DMS153 treated with DMSO at 0.1 percent for 48 hours (cell line): ENCODE measurements around the gene RNF223.

ENCODE experiments used
- DNase-seq: peaks from one replicate; lab custom pipeline; 2025; ENCODE audit not compliant: unreplicated experiment; lab: John Stamatoyannopoulos, UW

The RNF223 gene

GRCh38 chr1:1073743-1074587 lies at the start of gene RNF223:
TSS of gene RNF223 (minus strand) at chr1:1074306. CDS start at chr1:1072566, 1,740 bp downstream.
- peak; percentile 46 for DNase-seq

GRCh38 chr1:1122981-1123480 lies 48.9 kb upstream of the RNF223 start:
- no peak for DNase-seq

GRCh38 chr1:1122078-1122811 lies 48.1 kb upstream of the RNF223 start:
- DNase-seq = peak; percentile 93

- no peak for DNase-seq
These were observed 47.5 kb upstream of the RNF223 start for GRCh38 chr1:1121611-1122077.

GRCh38 chr1:1120866-1121591 lies 46.9 kb upstream of the RNF223 start:
- no peak for DNase-seq

- DNase-seq = no peak
These were observed 46.0 kb upstream of the RNF223 start for GRCh38 chr1:1120096-1120495.

GRCh38 chr1:1119272-1119890 lies 45.3 kb upstream of the RNF223 start:
- no peak for DNase-seq

- DNase-seq = no peak
These were observed 44.7 kb upstream of the RNF223 start for GRCh38 chr1:1118876-1119220.

GRCh38 chr1:1118011-1118875 lies 44.1 kb upstream of the RNF223 start:
- DNase-seq = no peak

GRCh38 chr1:1117469-1117831 lies 43.3 kb upstream of the RNF223 start:
- DNase-seq = no peak

GRCh38 chr1:1116701-1117468 lies 42.8 kb upstream of the RNF223 start:
- DNase-seq = no peak

- DNase-seq = peak; percentile 100
These were observed 41.9 kb upstream of the RNF223 start, which contains the start of gene C1orf159 for GRCh38 chr1:1115786-1116700. TSS of gene C1orf159 (minus strand) at chr1:1116089. CDS start at chr1:1091543, 24,546 bp downstream.

GRCh38 chr1:1115136-1115785 lies 41.2 kb upstream of the RNF223 start:
- no peak for DNase-seq

GRCh38 chr1:1114431-1114830 lies 40.3 kb upstream of the RNF223 start:
- DNase-seq = no peak

- DNase-seq = no peak
These were observed 38.3 kb upstream of the RNF223 start for GRCh38 chr1:1112237-1112985.

- DNase-seq = no peak
These were observed 37.6 kb upstream of the RNF223 start for GRCh38 chr1:1111516-1112236.
